ENCODE measurements around the gene MAEL. TPM values are rescaled to one million over a fixed set of nuclear protein-coding genes. Genes with fewer than 3 reads are reported as not detected.

Gene MAEL
- total RNA-seq, 1 donor: not detected

DNA sequence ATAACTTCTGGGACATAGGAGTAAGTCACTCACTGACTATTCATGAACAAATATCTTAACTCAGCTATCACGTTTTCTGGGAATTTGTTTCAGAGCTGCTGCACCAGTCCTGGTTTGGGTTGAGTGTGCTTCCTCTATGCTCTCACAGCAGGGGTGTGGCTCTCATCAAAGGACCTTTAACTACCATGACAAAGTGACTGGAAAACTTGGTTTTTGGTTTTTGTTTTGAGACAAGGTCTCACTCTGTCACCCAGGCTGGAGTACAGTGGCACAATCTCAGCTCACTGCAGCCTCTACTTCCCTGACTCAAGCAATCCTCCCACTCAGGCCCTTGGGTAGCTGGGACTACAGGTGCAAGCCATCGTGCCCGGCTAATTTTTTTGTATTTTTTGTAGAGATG lies 17.8 kb upstream of the MAEL start:
- Histone ChIP-seq H3K4me3 (ENCODE audit: low read length) (no peak overlapping the region), H3K27me3 (ENCODE audit: insufficient read depth, low read length) (peaks cover 31% of the 10 kb centered on the region), H3K9me3 (ENCODE audit: low read depth, low read length) (no peaks in the 10 kb centered on the region), H3K4me1 (ENCODE audit: insufficient read depth, low read length) (peaks cover 14% of the 10 kb centered on the region)

DNA sequence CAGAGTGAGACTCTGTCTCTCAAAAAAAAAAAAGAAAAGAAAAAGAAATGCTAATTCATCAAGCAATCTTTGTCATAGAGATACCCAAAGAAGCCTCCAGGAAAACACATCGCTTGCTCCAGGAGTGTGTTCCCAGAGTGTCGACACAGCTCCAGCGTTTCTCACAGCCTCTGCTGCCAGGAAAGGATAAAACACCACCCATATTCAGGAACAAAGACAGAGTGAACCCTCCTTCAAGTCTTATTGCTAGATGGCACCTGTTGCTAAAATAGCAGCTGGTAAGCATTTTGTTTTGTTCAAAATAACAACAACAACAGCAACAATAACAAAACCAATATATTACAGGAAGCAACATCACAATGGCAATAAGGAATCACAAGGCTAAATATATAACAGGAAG lies 16.9 kb upstream of the MAEL start:
- Histone ChIP-seq H3K4me3 (ENCODE audit: low read length) (no peak overlapping the region), H3K4me1 (ENCODE audit: insufficient read depth, low read length) (peaks cover 14% of the 10 kb centered on the region)

DNA sequence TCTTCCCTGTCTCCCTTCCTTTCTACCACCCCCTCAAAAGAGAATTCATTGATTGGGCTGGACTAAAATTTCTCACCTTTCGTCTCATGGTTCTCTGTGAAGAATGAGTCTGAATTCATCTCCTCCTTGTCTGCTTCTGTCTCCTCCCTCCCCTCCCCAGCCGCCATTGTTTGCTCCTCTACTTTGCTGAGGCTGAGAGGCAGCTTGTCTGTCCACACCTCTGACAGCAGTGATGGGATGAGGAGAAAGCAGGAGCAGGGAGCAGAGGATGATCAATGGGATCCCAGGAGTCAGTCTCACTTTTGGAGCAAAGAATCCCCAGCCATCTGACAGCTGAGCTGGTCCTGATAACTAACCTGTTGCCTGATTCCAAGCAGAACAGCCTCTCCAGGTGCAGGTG lies 16.3 kb upstream of the MAEL start:
- peaks cover 14% of the 10 kb centered on the region for H3K4me1 ChIP-seq (ENCODE audit: insufficient read depth, low read length)
- H3K4me3 ChIP-seq (ENCODE audit: low read length): no peak overlapping the region
- peaks cover 41% of the 10 kb centered on the region for H3K27me3 ChIP-seq (ENCODE audit: insufficient read depth, low read length)
- no peaks in the 10 kb centered on the region for H3K9me3 ChIP-seq (ENCODE audit: low read depth, low read length)

More for the DNA sequence above, 16.9 kb upstream of the MAEL start:
- Histone ChIP-seq H3K9me3 (ENCODE audit: low read depth, low read length) (no peaks in the 10 kb centered on the region), H3K27me3 (ENCODE audit: insufficient read depth, low read length) (peaks cover 39% of the 10 kb centered on the region)

DNA sequence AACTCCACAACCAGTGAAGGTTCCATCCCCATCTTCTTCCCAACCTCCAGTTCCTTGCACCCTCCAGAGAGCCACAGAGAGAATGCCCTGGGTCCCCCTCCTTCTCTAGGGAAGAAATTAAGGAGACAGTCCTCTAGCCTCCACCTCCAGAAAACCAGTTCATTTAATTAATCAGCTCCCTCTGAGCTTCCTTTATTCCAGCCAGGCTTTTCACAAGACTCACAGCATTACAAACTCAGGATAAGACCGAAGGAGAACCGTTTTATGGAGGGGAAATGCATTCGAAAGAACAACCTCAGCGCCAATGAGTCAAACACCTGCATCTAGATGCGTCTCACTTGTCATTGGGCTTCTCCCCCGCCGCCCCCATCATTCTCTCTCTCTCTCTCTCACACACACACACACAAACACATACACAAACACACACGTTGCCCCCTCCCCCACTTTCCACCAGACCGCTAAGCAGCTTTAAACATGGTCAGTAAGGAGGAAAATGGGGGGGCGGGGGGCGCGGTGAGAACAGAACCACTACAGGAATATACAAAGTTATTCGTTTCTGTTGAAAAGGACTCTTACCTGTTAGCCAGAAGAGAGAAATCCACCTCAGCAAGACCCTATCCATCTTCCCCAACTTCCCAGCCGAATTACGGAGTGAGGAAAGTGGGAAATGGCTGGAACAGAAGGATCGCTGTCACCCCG lies 14.3 kb upstream of the MAEL start:
- peaks cover 11% of the 10 kb centered on the region for H3K4me1 ChIP-seq (ENCODE audit: insufficient read depth, low read length)
- H3K9me3 ChIP-seq (ENCODE audit: low read depth, low read length): no peaks in the 10 kb centered on the region
- H3K27me3 ChIP-seq (ENCODE audit: insufficient read depth, low read length): peaks cover 38% of the 10 kb centered on the region
- peak overlapping the region; percentile 38 for H3K4me3 ChIP-seq (ENCODE audit: low read length)

DNA sequence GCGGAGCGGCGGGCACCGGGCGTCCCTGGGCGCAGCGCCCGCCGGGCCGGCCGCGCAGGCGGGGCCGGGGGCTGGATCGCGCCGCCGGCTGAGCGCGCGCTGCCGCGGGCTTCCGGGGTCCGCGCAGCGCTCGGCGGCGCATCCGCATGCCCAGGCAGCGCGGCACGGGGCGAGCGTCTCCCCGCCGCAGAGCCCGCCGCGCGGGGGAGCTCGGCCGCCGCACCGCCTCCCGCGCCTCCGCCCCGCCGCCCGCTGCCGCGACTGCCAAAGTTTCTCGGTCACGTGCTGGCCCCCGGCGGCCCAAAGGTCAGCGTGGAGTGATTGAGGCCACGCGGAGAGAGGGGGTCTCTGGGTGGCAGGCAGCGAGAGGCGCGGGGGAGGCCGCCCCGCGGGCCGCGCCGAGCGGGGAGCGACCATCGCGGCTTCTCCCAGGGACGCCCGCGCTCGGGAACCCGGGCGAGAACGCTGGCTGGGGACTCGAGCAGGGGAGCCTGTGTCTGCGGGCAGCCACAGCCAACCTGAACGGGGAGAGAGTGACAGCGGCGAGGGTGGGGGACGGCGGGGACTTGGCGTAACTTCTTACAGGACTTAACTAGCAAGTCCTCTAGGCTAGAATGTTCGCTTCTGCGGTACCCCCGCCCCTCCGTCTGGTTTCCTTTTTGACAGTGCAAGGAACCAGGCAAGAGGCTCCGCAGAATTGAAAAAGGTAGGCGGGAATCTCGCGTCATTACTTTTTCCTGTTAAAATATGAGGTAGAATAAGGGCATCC lies 13.5 kb upstream of the MAEL start, which contains the start of gene ILDR2:
Gene ILDR2 (minus strand): TSS at position 180 of the 769 bp plus-strand sequence. CDS start 272 bp downstream, outside the sequence.
- H3K4me1 ChIP-seq (ENCODE audit: insufficient read depth, low read length): peaks cover 11% of the 10 kb centered on the region
- H3K4me3 ChIP-seq (ENCODE audit: low read length): peak within 1 kb of the TSS; percentile 54
- H3K27me3 ChIP-seq (ENCODE audit: insufficient read depth, low read length): peaks cover 38% of the 10 kb centered on the region
- no peaks in the 10 kb centered on the region for H3K9me3 ChIP-seq (ENCODE audit: low read depth, low read length)

DNA sequence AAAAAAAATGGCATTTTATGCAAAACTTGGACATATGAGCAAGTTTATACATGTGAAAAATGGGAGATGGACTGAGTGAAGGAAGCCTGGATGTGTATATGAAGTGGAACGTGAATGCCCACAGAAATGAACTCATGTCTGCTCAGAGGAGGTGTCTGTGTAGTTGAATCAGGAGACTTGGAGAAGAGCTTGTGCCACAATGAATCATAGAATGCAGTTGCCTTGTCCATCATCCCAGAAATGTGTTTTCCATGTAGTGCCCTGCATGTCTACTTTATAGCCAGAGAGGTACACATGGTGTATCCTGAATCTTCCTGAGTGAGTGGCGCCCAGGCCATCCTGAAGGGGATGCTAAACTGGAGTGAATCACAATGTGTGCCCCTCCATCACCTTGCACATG lies 11.1 kb upstream of the MAEL start:
- no peak overlapping the region for H3K4me3 ChIP-seq (ENCODE audit: low read length)
- peaks cover 11% of the 10 kb centered on the region for H3K4me1 ChIP-seq (ENCODE audit: insufficient read depth, low read length)
- no peaks in the 10 kb centered on the region for H3K9me3 ChIP-seq (ENCODE audit: low read depth, low read length)
- H3K27me3 ChIP-seq (ENCODE audit: insufficient read depth, low read length): peaks cover 33% of the 10 kb centered on the region

DNA sequence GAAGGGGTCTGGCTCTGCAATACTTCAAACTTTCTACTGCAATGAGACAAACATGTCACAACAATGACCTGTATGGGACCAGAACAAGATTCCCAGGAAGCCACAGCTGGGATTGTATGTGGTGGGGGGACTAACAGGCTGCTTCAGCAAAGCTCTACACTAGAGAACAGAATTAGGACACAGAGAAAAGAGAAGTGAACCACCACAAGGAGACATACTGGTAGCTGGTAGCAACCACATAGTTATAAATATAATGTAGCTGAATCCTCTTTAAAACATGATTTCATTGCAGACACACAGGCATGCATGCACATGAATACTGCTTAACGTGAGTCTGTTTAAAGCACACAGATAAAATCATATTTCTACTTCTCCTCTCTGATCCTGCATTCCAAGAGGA lies 10.3 kb upstream of the MAEL start:
- H3K4me3 ChIP-seq (ENCODE audit: low read length): no peak overlapping the region
- H3K4me1 ChIP-seq (ENCODE audit: insufficient read depth, low read length): peaks cover 11% of the 10 kb centered on the region
- H3K27me3 ChIP-seq (ENCODE audit: insufficient read depth, low read length): peaks cover 24% of the 10 kb centered on the region
- H3K9me3 ChIP-seq (ENCODE audit: low read depth, low read length): no peaks in the 10 kb centered on the region

DNA sequence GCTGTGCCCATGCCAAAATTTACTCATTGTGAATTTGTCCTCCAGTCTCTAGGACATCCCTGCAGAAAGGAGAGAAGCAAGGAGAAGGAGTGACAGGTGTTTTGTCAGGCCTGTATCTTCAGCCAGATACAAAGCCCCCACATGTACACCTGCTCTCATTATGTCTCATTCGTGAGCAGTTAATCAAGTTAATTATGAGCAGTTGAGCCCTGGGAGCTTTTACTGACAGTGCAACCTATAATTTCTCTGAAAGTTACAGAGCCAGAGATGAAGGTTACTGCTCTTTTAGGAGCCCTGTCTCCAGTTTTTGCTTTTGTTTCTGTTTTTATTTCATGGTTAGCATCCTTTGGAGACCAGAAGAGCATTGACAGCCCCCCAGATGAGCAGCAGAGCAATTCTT lies 8.7 kb upstream of the MAEL start:
- Histone ChIP-seq H3K27me3 (ENCODE audit: insufficient read depth, low read length) (peaks cover 18% of the 10 kb centered on the region), H3K9me3 (ENCODE audit: low read depth, low read length) (no peaks in the 10 kb centered on the region), H3K4me3 (ENCODE audit: low read length) (no peak overlapping the region), H3K4me1 (ENCODE audit: insufficient read depth, low read length) (peaks cover 3% of the 10 kb centered on the region)

DNA sequence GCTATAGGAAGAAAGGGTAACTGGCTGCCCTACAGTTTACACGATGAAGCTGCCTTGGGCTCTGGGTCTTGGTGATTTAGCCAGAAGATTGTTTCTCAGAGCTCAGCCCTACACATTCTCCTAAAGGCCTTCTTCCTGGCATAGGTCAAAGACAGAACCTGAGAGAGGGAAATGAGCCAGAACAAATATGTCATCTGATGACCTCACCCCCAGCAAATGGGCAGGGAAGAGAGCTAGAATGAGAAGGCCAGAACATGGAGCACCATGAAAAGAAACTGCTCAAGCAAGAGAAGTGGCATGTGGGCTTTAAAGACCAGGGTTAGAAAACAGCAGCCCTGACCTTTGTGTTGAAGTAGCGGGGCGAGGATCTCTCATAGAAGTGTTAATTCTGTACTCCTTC lies 8.3 kb upstream of the MAEL start:
- peaks cover 18% of the 10 kb centered on the region for H3K27me3 ChIP-seq (ENCODE audit: insufficient read depth, low read length)
- H3K4me1 ChIP-seq (ENCODE audit: insufficient read depth, low read length): peaks cover 2% of the 10 kb centered on the region
- H3K9me3 ChIP-seq (ENCODE audit: low read depth, low read length): no peaks in the 10 kb centered on the region
- no peak overlapping the region for H3K4me3 ChIP-seq (ENCODE audit: low read length)

DNA sequence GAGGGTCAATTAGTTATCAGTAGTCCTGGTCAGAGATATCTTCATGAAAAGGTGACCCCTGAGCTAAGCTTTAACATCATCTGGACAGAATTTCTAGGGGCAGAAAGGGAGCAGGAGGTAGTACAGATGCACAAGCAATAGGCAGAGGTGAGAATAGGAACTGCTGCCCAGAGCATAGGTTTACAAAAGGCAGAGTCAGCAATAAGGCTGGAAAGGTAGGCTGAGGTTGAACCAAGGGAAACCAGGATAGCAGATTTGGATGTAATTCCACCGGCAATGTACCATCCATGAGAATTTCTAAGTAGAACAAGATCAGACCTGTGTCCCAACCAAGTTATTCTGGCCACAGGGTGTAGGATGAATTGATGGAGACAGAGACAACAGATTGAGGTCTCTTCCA lies 7.5 kb upstream of the MAEL start:
- no peak overlapping the region for H3K4me3 ChIP-seq (ENCODE audit: low read length)
- no peaks in the 10 kb centered on the region for H3K9me3 ChIP-seq (ENCODE audit: low read depth, low read length)
- no peaks in the 10 kb centered on the region for H3K4me1 ChIP-seq (ENCODE audit: insufficient read depth, low read length)

DNA sequence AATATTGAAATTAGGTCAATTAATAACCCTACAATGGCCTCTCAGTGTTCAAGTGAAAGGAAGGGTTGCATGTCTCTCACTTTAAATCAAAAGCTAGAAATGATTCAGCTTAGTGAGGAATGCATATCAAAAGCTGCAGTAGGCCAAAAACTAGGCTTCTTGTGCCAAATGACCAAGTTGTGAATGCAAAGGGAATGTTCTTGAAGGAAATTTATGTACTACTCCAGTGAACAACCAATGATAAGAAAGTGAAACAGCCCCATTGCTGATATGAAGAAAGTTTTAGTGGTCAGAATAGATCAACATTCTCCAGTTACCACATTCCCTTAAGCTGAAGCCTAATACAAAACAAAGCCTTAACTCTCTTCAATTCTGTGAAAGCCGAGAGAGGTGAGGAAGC lies 10.0 kb downstream of the MAEL start:
- H3K27me3 ChIP-seq (ENCODE audit: insufficient read depth, low read length): no peaks in the 10 kb centered on the region
- H3K4me1 ChIP-seq (ENCODE audit: insufficient read depth, low read length): no peaks in the 10 kb centered on the region
- no peak overlapping the region for H3K4me3 ChIP-seq (ENCODE audit: low read length)
- peaks cover 4% of the 10 kb centered on the region for H3K9me3 ChIP-seq (ENCODE audit: low read depth, low read length)

More for the DNA sequence above, 7.5 kb upstream of the MAEL start:
- peaks cover 11% of the 10 kb centered on the region for H3K27me3 ChIP-seq (ENCODE audit: insufficient read depth, low read length)

DNA sequence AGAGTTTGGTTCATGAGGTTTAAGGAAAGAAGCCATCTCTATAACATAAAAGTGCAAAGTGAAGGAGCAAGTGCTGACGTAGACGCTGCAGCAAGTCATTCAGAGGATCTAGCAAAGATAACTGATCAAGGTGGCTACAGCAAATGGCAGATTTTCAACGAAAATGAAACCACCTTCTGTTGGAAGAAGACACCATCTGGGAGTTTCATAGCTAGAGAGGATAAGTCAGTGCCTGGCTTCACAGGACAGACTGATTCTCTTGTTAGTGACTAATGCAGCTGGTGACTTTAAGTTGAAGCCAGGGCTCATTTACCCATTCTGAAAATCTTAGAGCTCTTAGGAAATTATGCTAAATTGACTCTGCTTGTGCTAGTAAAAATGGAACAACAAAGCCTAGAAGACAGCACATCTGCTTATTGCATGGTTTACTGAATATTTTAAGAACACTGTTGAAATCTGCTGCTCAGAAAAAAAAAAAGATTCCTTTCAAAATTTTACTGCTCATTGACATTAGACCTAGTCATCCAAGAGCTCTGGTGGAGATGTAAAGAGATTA lies 10.5 kb downstream of the MAEL start:
- peaks cover 4% of the 10 kb centered on the region for H3K9me3 ChIP-seq (ENCODE audit: low read depth, low read length)
- no peaks in the 10 kb centered on the region for H3K27me3 ChIP-seq (ENCODE audit: insufficient read depth, low read length)
- H3K4me1 ChIP-seq (ENCODE audit: insufficient read depth, low read length): no peaks in the 10 kb centered on the region
- no peak overlapping the region for H3K4me3 ChIP-seq (ENCODE audit: low read length)

DNA sequence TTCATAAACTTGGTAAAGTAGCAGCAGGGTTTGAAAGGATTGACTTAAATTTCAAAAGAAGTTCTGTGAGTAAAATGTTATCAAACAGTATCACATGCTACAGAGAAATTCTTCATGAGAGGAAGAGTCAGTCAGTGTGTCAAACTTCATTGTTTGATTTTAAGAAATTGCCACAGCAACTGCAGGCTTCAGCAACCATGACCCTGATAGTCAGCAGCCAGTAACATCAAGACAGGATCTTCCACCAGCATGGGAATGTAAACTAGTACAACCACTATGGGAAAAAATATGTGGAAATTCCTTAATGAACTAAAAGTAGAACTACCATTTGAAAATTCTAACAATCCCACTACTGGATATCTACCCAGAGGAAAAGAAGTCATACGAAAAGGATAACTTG lies 11.5 kb downstream of the MAEL start:
- H3K9me3 ChIP-seq (ENCODE audit: low read depth, low read length): peaks cover 4% of the 10 kb centered on the region
- no peaks in the 10 kb centered on the region for H3K27me3 ChIP-seq (ENCODE audit: insufficient read depth, low read length)
- H3K4me3 ChIP-seq (ENCODE audit: low read length): no peak overlapping the region
- H3K4me1 ChIP-seq (ENCODE audit: insufficient read depth, low read length): no peaks in the 10 kb centered on the region

DNA sequence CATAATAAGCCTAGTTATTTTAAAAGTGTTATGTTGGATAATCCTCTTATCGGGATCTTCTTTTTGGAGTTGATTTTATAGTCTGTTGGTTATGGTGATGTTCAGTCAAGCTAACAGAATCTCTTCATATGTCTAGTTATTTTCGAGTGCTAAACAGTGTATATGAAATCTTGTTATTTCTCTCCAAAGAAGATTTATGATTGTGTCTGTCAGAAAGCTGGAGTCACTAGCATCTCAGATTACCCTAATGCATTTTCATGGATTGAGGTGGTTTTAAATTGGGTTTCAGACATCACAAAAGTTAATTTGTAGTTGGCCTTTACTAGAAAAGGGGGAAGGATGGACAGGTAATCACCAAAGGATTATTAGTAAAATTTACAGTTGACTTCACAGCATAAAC lies 13.3 kb downstream of the MAEL start:
- Histone ChIP-seq H3K4me1 (ENCODE audit: insufficient read depth, low read length) (no peaks in the 10 kb centered on the region), H3K9me3 (ENCODE audit: low read depth, low read length) (peaks cover 4% of the 10 kb centered on the region), H3K4me3 (ENCODE audit: low read length) (no peak overlapping the region), H3K27me3 (ENCODE audit: insufficient read depth, low read length) (no peaks in the 10 kb centered on the region)

DNA sequence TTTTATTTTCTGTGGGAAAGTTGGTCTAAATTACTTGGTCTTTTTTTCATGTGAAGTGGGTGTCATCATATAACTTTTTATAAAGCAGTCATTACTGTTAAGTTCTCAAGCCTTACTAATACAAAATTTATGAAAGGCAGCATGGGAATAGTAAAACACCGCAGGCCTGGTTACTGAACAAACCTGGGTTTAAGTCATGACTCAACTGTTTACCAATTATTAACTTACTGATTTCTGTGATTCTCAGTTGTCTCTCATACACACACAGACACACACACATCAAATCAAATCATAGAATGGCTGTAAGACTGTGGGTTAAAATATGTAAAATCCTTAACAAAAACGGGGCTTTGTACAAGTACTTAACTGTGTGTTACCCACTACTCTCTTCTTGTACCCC lies 14.6 kb downstream of the MAEL start:
- no peaks in the 10 kb centered on the region for H3K4me1 ChIP-seq (ENCODE audit: insufficient read depth, low read length)

More for the DNA sequence above, 14.6 kb downstream of the MAEL start:
- Histone ChIP-seq H3K4me3 (ENCODE audit: low read length) (no peak overlapping the region), H3K9me3 (ENCODE audit: low read depth, low read length) (peaks cover 4% of the 10 kb centered on the region), H3K27me3 (ENCODE audit: insufficient read depth, low read length) (no peaks in the 10 kb centered on the region)
